Measurements from ENCODE around the gene INPPL1.
"Not testable (repeated sequence)": the region's sequence is repeated elsewhere in the genome, so short reads cannot be mapped to it uniquely, and the experiment has no call there.

The INPPL1 gene

GRCh38 chr11:72247584-72247983, 23.0 kb downstream of the INPPL1 start:
- no peak for ATAC-seq

- no peak for ATAC-seq
These were observed 25.4 kb downstream of the INPPL1 start for GRCh38 chr11:72249961-72250360.

GRCh38 chr11:72250661-72251464, 26.3 kb downstream of the INPPL1 start:
- ATAC-seq: no peak

DNA sequence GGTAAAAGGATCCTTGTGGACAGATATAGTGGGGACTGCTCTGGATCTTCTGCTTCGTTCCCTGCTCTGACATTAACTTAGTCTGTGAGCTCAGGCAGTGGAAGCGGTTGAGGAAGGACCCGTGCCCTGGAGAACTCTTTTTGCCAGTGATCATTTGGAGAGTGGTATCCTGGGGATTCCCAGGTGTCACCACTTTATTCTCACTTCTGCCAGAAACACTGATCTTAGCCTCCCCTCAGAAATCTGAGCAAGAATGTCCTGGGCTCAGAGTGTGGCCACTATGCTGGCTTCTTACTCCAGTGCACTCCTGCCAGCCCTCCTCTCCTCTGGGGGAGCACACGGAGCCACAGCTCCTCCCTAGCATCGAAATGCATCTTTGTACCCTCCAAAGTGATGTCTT, 27.0 kb downstream of the INPPL1 start:
- ATAC-seq: no peak

DNA sequence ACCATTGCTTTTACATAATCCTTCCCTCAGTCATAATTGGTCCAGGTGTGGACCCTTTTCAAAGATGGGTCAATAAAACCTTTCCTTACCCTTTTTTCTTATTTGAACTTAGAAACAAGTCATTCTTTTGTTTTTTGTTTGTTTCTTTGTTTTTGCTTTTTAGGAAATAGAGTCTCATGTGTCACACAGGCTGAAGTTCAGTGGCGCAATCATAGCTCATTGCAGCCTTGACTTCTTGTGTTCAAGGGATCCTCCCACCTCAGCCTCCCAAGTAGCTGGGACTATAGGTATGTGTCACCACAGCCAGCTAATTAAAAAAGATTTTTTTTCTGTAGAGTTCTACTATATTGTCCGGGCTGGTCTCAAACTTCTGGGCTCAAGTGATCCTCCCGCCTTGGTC, 28.8 kb downstream of the INPPL1 start:
- ATAC-seq: no peak

DNA sequence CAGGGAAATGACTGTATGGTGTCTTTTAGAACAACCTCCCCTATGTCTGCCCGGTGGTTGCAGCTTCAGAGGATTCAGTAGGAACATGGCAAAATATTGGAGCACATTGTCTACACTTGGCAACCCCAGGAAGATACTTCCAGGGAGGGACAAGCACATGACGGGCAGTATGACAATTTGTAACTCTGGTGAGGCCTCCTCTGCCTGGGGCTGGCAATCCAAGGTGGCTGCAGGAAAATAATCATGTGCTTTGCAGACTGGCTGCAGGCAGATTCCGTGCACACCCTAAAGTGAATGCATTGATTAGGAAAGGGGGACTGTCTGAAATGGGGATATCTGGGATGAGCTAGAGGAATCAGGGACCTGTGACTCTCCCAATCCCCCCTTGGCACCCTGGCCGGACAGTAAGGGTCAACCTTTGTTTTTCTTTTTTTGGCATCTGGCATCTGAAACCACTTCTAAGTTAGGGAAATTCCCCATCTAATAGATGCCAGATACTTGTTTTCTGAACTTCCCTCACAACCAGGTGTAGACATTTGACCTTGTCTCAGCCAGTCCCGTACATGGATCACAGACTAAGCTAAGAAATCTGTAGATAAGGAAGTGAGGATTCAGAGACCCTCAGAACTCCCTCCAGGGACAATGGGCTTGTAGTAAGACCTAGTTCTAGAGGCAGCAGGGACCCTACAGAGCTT, 29.9 kb downstream of the INPPL1 start:
- no peak for ATAC-seq

GRCh38 chr11:72257570-72257969, 33.0 kb downstream of the INPPL1 start:
- ATAC-seq: no peak

DNA sequence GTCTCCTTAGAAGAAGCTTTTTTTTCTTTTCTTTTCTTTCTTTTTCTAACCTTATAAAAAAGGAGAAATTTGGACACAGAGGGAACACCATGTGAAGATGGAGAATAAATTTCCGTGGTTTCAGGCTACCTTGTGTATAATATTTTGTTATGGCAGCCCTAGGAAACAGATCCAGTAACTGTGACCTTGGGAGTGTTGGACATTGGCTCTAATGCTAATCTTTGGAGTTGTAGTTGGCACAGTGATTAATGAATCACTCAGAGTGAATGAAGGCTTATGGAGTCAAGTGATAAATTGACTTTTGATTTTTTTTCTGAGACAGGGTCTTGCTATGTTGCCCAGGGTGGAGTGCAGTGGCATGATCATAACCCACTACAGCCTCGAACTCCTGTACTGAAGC, 34.9 kb downstream of the INPPL1 start:
- no peak for ATAC-seq

GRCh38 chr11:72260574-72260973, 36.0 kb downstream of the INPPL1 start:
- ATAC-seq: no peak

DNA sequence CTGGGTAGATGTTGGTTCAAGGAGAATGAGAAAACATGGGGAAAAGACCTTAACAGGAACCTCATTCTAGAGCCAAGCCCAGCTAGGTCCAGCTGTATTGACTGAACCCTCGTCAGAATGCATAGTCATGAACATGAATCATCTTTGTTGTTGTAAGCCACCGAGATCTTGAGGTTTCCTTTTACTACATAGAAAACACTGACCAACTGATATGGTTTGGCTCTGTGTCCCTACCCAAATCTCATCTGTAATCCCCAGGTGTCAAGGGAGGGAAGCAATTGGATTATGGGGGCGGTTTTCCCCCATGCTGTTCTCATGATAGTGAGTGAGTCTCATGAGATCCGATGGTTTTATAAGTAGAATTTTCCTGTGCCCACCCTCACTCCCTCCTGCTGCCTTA, 38.8 kb downstream of the INPPL1 start:
- no peak for ATAC-seq

DNA sequence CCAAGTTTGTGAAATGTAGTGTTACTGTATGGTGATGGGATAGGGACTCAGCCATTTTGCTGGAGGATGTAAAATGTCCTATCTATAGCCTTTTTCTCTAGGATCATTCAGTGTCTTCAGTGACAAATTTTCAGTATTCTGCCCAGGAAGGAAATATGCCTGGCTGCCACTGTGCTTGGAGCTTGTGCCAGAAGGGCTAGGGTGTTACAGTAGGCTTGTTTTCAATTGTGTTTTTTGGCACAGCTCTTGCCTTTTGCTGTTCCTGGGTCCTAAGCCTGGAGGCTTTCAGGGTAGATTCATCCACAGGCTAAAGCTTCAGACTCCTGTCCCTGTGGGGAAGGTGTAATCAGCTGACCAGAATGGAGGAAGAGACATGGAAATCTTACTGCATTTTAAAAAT, 41.4 kb downstream of the INPPL1 start:
- no peak for ATAC-seq

DNA sequence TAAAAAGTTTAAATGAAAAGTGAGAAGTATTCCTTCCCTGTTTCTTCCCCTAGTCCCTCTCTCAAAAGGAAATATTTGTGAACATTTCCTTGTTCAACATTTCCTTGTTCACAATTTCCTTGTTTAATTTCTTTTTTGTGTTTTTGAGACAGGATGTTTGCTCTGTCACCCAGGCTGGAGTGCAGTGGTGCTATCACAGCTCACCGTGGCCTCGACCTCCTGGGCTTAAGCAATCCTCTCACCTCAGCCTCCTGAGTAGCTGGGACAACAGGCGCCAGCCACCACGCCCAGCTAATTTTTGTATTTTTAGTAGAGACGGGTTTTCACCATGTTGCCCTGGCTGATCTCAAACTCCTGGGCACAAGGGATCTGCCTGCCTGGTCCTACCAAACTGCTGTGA, 42.4 kb downstream of the INPPL1 start:
- not testable (repeated sequence) for ATAC-seq

DNA sequence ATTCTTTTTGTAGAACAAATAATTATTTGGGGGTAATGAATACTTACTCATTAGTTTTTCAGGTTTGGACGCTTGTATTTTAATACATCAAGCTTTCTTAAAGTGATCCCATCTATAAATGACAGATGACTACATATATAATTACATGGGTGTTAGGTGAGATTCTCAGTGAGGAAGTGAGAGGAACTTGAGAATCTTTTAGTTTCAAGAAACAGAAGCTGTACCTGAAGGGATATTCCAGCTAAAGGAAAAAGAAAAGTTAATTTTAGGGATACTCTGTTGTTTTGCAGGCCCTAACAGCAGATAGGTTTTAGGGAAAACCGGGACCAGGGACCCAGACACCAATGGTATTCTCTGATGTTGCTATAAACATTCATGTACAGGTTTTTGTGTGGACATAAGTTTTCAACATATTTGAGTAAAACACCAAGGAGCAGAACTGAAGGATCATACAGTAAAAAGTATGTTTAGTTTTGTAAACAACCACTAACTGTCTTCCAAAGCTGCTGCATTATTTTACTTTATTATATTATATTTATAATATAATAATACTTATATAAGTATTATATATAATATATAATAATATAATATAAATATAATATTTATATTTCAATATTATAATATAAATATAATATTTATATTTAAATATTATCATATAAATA, 43.5 kb downstream of the INPPL1 start:
- ATAC-seq: no peak

DNA sequence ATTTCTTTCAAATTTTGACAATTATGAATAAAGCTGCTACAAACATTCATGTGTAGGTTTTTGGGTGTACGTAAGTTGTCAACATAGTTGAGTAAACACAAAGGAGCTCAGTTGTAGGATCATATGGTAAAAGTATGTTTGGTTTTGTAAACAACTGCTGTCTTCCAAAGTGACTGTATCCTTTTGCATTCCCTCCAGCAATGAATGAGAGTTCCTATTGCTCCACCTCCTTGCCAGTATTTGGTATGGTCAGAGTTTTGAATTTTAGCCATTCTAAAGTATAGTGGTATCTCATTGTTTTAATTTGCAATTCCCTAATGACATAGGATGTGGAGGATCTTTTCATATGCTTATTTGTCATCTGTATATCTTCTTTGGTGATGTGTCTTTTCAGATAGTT, 47.4 kb downstream of the INPPL1 start:
- ATAC-seq: no peak

GRCh38 chr11:72274435-72274834, 49.9 kb downstream of the INPPL1 start:
- ATAC-seq: no peak

DNA sequence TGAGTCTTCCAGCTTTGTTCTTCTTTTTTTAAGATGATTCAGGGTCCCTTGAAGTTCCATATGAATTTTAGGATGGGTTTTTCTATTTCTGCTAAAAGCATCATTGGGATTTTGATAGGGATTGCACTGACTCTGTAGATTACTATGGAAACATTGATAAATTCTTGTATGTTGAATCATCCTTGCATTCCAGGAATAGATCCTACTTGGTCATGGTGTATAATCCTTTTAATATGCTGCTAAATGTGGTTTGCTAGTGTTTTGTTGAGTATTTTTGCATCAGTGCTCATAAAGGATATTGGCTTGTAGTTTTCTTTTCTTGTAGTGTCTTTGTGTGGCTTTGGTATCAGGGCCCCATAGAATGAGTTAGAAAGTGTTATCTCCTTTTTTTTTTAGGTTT, 54.3 kb downstream of the INPPL1 start:
- no peak for ATAC-seq

GRCh38 chr11:72280037-72280436, 55.5 kb downstream of the INPPL1 start:
- no peak for ATAC-seq

DNA sequence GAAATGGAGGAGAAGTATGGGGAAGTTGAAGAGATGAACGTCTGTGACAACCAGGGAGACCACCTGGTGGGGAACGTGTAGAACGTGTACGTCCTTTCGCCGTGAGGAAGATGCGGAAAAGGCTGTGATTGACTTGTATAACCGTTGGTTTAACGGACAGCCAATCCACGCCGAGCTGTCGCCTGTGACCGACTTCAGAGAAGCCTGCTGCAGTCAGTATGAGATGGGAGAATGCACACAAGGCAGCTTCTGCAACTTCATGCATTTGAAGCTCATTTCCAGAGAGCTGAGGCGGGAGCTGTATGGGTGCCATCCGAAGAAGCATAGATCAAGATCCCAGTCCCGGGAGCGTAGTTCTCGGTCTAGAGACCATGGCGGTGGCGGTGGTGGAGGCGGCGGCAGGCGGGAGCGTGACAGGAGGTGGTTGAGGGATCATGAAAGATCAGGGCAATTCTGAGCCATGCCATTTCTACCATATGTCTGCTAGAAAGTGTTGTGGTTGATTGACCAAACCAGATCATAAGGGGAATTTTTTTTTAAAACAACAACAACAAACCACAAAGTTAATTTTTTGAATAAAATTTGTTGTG, 56.3 kb downstream of the INPPL1 start:
- no peak for ATAC-seq

DNA sequence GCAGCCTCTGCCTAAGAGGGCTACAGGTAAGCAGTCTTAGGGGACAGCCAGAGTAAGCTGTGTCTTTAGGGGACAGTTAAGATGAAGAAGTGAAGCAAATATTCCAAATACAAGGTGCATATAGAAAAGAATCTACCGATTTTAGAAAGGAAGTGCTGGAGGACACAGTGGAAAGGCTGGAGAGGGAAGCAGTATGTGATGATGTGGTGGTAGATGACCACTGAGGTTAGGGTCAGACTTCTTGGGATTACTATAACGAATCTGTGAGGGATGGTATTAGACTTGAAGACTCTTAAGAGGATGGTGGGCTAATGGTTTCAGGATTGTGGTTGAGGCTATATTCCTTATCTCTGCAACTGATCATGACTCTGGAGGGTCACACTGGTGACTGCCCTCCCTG, 59.4 kb downstream of the INPPL1 start:
- no peak for ATAC-seq

DNA sequence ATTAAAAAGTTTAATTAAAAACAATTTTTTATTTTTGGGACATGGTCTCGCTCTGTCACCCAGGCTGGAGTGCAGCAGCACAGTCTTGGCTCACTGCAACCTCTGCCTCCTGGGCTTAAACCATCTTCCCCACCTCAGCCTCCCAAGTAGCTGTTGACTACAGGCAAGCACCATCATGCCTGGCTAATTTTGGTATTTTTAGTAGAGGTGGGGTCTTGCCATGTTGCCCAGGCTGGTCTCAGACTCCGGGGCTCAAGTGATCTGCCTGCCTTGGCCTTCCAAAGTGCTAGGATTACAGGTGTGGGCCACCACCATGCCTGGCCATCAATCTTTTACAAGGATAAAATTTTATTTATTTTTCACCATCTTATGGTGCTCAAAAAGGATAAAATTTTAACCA, 62.7 kb downstream of the INPPL1 start:
- no peak for ATAC-seq

All from activated CD4-positive, CD25-positive, alpha-beta regulatory T cell treated with anti-CD3 and anti-CD28 coated beads, Interleukin-2, amount 50 U/mL, for 24 hours (primary cell).